Mesendoderm (in vitro differentiated cells): Measurements from ENCODE around the gene PPFIA4.

Experiments used
- DNase-seq: peaks from one replicate; pipeline ENCODE4 v3.0.0; 2013
- H2AK5ac ChIP-seq: 2 replicates; pipeline ENCODE4 v1.6.1; 2013; ENCODE audit warnings: low read length, inconsistent platforms
- H2BK120ac ChIP-seq: 2 replicates; pipeline ENCODE4 v1.6.1; 2013; ENCODE audit warnings: low read depth, mild to moderate bottlenecking, low read length, moderate library complexity, mixed read lengths
- H2BK15ac ChIP-seq: replicated peaks from 2 replicates; pipeline ENCODE4 v1.6.1; 2013; ENCODE audit warnings: low read depth, mild to moderate bottlenecking, moderate library complexity
- H2BK5ac ChIP-seq: 2 replicates; pipeline ENCODE4 v1.6.1; 2013; ENCODE audit warnings: low read length, inconsistent platforms
- H3K18ac ChIP-seq: 2 replicates; pipeline ENCODE4 v1.6.1; 2013; ENCODE audit warnings: mild to moderate bottlenecking, low read length, mixed read lengths
- H3K23ac ChIP-seq: one replicate; pipeline ENCODE4 v1.6.1; 2013; ENCODE audit warnings: low read length
- H3K27ac ChIP-seq: 2 replicates; pipeline ENCODE4 v1.5.1; 2013; ENCODE audit warnings: low read depth, mild to moderate bottlenecking, inconsistent platforms, low read length, moderate library complexity
- H3K27me3 ChIP-seq: 2 replicates; pipeline ENCODE4 v1.6.1; 2013; ENCODE audit warnings: low read length, control low read depth, mild to moderate bottlenecking, inconsistent platforms; ENCODE audit not compliant: insufficient read depth, poor library complexity
- H3K36me3 ChIP-seq: 2 replicates; pipeline ENCODE4 v1.6.1; 2013; ENCODE audit warnings: low read length, inconsistent platforms; ENCODE audit not compliant: control insufficient read depth, insufficient read depth
- H3K4ac ChIP-seq: one replicate; pipeline ENCODE4 v1.6.1; 2013; ENCODE audit warnings: low read depth, mild to moderate bottlenecking, low read length, moderate library complexity
- H3K4me1 ChIP-seq: 2 replicates; pipeline ENCODE4 v1.6.1; 2013; ENCODE audit warnings: low read depth, low read length, inconsistent platforms; ENCODE audit not compliant: control insufficient read depth
- H3K4me2 ChIP-seq: 2 replicates; pipeline ENCODE4 v1.6.1; 2013; ENCODE audit warnings: low read length
- H3K4me3 ChIP-seq: 2 replicates; pipeline ENCODE4 v1.5.1; 2013; ENCODE audit warnings: mild to moderate bottlenecking, low read length
- H3K56ac ChIP-seq: one replicate; pipeline ENCODE4 v1.6.1; 2013; ENCODE audit warnings: low read length
- H3K79me1 ChIP-seq: 2 replicates; pipeline ENCODE4 v1.6.1; 2013; ENCODE audit warnings: low read length, inconsistent platforms
- H3K79me2 ChIP-seq: 2 replicates; pipeline ENCODE4 v1.6.1; 2013; ENCODE audit warnings: mild to moderate bottlenecking, low read length; ENCODE audit not compliant: control insufficient read depth, insufficient read depth
- H3K9ac ChIP-seq: 2 replicates; pipeline ENCODE4 v1.6.1; 2013; ENCODE audit warnings: low read length, inconsistent platforms
- H4K5ac ChIP-seq: one replicate; pipeline ENCODE4 v1.6.1; 2013; ENCODE audit warnings: low read length
- H4K8ac ChIP-seq: one replicate; pipeline ENCODE4 v1.6.1; 2013; ENCODE audit warnings: low read depth, mild to moderate bottlenecking, control low read depth, low read length, moderate library complexity
- WGBS: extraction: QIAGEN DNeasy Blood & Tissue Kit; methylation state at CpG from one replicate; pipeline ENCODE4 v1.1.7; 2013; ENCODE audit warnings: low lambda C conversion rate, missing lambda C conversion rate; ENCODE audit not compliant: insufficient coverage; ENCODE audit errors: extremely low coverage; 5-methylcytosine and 5-hydroxymethylcytosine counted together

PPFIA4 gene

GRCh38 chr1:203054642-203055041 lies 28.4 kb downstream of the PPFIA4 start:
- H3K36me3 ChIP-seq, result no peaks in the 10 kb centered on the region
- DNase-seq, result no peak
- H2AK5ac ChIP-seq, result no peak overlapping the region
- no peak overlapping the region for H3K4me2 ChIP-seq
- no peak overlapping the region for H2BK120ac ChIP-seq
- no peaks in the 10 kb centered on the region for H3K4me1 ChIP-seq
- H2BK5ac ChIP-seq, result no peak overlapping the region
- no peaks in the 10 kb centered on the region for H3K79me2 ChIP-seq
- H4K8ac ChIP-seq, result no peak overlapping the region
- H3K18ac ChIP-seq, result no peak overlapping the region
- H3K79me1 ChIP-seq, result no peaks in the 10 kb centered on the region
- no peak overlapping the region for H2BK15ac ChIP-seq
- no peak overlapping the region for H3K9ac ChIP-seq
- no peak overlapping the region for H3K56ac ChIP-seq
- H3K23ac ChIP-seq, result no peak overlapping the region
- no CpG with 5 or more reads among the region's 5 CpGs for WGBS
- H3K4ac ChIP-seq, result no peak overlapping the region
- no peak overlapping the region for H3K27ac ChIP-seq
- no peak overlapping the region for H3K4me3 ChIP-seq
- no peaks in the 10 kb centered on the region for H3K27me3 ChIP-seq
- H4K5ac ChIP-seq, result no peak overlapping the region

GRCh38 chr1:203055161-203055799 lies 29.0 kb downstream of the PPFIA4 start:
- Histone ChIP-seq H4K8ac (no peak overlapping the region), H3K4me1 (no peaks in the 10 kb centered on the region), H3K23ac (no peak overlapping the region), H2BK15ac (no peak overlapping the region), H2AK5ac (no peak overlapping the region), H3K4ac (no peak overlapping the region), H3K27ac (no peak overlapping the region), H4K5ac (no peak overlapping the region), H3K9ac (no peak overlapping the region), H3K27me3 (no peaks in the 10 kb centered on the region), H3K4me2 (no peak overlapping the region), H3K79me1 (no peaks in the 10 kb centered on the region), H3K36me3 (no peaks in the 10 kb centered on the region), H2BK120ac (no peak overlapping the region), H3K4me3 (no peak overlapping the region), H3K18ac (no peak overlapping the region), H3K79me2 (no peaks in the 10 kb centered on the region), H2BK5ac (no peak overlapping the region), H3K56ac (no peak overlapping the region)
- no CpG with 5 or more reads among the region's 24 CpGs for WGBS
- DNase-seq, result peak; percentile 60

GRCh38 chr1:203056012-203056411 lies 29.7 kb downstream of the PPFIA4 start:
- no CpG with 5 or more reads among the region's 7 CpGs for WGBS
- no peak overlapping the region for H3K18ac ChIP-seq
- H3K36me3 ChIP-seq, result no peaks in the 10 kb centered on the region
- H3K27me3 ChIP-seq, result no peaks in the 10 kb centered on the region
- H3K9ac ChIP-seq, result no peak overlapping the region
- H3K79me1 ChIP-seq, result no peaks in the 10 kb centered on the region
- no peak overlapping the region for H3K4me3 ChIP-seq
- no peak overlapping the region for H2BK15ac ChIP-seq
- no peak overlapping the region for H2AK5ac ChIP-seq
- H3K23ac ChIP-seq, result no peak overlapping the region
- no peak overlapping the region for H3K27ac ChIP-seq
- no peak for DNase-seq
- no peaks in the 10 kb centered on the region for H3K79me2 ChIP-seq
- H2BK5ac ChIP-seq, result no peak overlapping the region
- no peak overlapping the region for H2BK120ac ChIP-seq
- H3K4me1 ChIP-seq, result no peaks in the 10 kb centered on the region
- H3K4ac ChIP-seq, result no peak overlapping the region
- no peak overlapping the region for H3K56ac ChIP-seq
- H4K8ac ChIP-seq, result no peak overlapping the region
- H4K5ac ChIP-seq, result no peak overlapping the region
- no peak overlapping the region for H3K4me2 ChIP-seq

- no peak overlapping the region for H2BK15ac ChIP-seq
- no peaks in the 10 kb centered on the region for H3K4me1 ChIP-seq
- H3K79me2 ChIP-seq, result no peaks in the 10 kb centered on the region
- no peaks in the 10 kb centered on the region for H3K79me1 ChIP-seq
- no peaks in the 10 kb centered on the region for H3K36me3 ChIP-seq
- no peak overlapping the region for H3K23ac ChIP-seq
- H3K4me2 ChIP-seq, result no peak overlapping the region
- H4K5ac ChIP-seq, result no peak overlapping the region
- H3K9ac ChIP-seq, result no peak overlapping the region
- DNase-seq, result peak; percentile 13
- no peak overlapping the region for H4K8ac ChIP-seq
- no peak overlapping the region for H2BK120ac ChIP-seq
- no peak overlapping the region for H2BK5ac ChIP-seq
- no peak overlapping the region for H3K4ac ChIP-seq
- H2AK5ac ChIP-seq, result no peak overlapping the region
- no peak overlapping the region for H3K56ac ChIP-seq
- H3K27ac ChIP-seq, result no peak overlapping the region
- WGBS, result no CpG with 5 or more reads among the region's 6 CpGs
- no peaks in the 10 kb centered on the region for H3K27me3 ChIP-seq
- H3K18ac ChIP-seq, result no peak overlapping the region
- no peak overlapping the region for H3K4me3 ChIP-seq
Measured at GRCh38 chr1:203056516-203056915, 30.2 kb downstream of the PPFIA4 start.

- Histone ChIP-seq H4K8ac (no peak overlapping the region), H3K27ac (no peak overlapping the region), H2AK5ac (no peak overlapping the region), H2BK5ac (no peak overlapping the region), H3K27me3 (no peaks in the 10 kb centered on the region), H3K36me3 (no peaks in the 10 kb centered on the region), H3K4me1 (no peaks in the 10 kb centered on the region), H3K9ac (no peak overlapping the region), H3K4me3 (no peak overlapping the region), H3K18ac (no peak overlapping the region), H2BK120ac (no peak overlapping the region), H2BK15ac (no peak overlapping the region), H3K79me1 (no peaks in the 10 kb centered on the region), H3K23ac (no peak overlapping the region), H4K5ac (no peak overlapping the region), H3K56ac (no peak overlapping the region), H3K4me2 (no peak overlapping the region), H3K4ac (no peak overlapping the region), H3K79me2 (no peaks in the 10 kb centered on the region)
- no CpG with 5 or more reads among the region's 10 CpGs for WGBS
- no peak for DNase-seq
Measured at GRCh38 chr1:203057911-203058675, 31.8 kb downstream of the PPFIA4 start.

GRCh38 chr1:203058676-203058935 lies 32.3 kb downstream of the PPFIA4 start:
- H2BK120ac ChIP-seq, result no peak overlapping the region
- WGBS, result no CpG with 5 or more reads among the region's 1 CpG
- no peak overlapping the region for H3K56ac ChIP-seq
- no peak overlapping the region for H3K27ac ChIP-seq
- H3K79me1 ChIP-seq, result no peaks in the 10 kb centered on the region
- H3K4me3 ChIP-seq, result no peak overlapping the region
- H4K5ac ChIP-seq, result no peak overlapping the region
- H2BK5ac ChIP-seq, result no peak overlapping the region
- H3K4me1 ChIP-seq, result no peaks in the 10 kb centered on the region
- no peaks in the 10 kb centered on the region for H3K79me2 ChIP-seq
- no peaks in the 10 kb centered on the region for H3K27me3 ChIP-seq
- no peak overlapping the region for H3K9ac ChIP-seq
- no peak overlapping the region for H3K4me2 ChIP-seq
- no peak overlapping the region for H2BK15ac ChIP-seq
- no peak overlapping the region for H4K8ac ChIP-seq
- H3K18ac ChIP-seq, result no peak overlapping the region
- no peak for DNase-seq
- no peak overlapping the region for H3K23ac ChIP-seq
- H3K36me3 ChIP-seq, result no peaks in the 10 kb centered on the region
- no peak overlapping the region for H2AK5ac ChIP-seq
- H3K4ac ChIP-seq, result no peak overlapping the region
